Large intestine (tissue), 12 donors: Measurements from ENCODE around the gene RHO. TPM values are rescaled to one million over a fixed set of nuclear protein-coding genes. Genes with fewer than 3 reads are reported as not detected.
A peak's percentile ranks its signal among the peaks of the same experiment; 100 is the strongest.
"Not testable (repeated sequence)": the region's sequence is repeated elsewhere in the genome, so short reads cannot be mapped to it uniquely, and the experiment has no call there.

Experiments
- DNase-seq, 2 donors: peaks; one replicate each; pipeline versions ENCODE4 v3.0.0 to v3.0.0-alpha.2; 2013
- H3K27ac ChIP-seq: one replicate; pipeline ENCODE4 v1.5.1; 2013; ENCODE audit warnings: low read length
- H3K27me3 ChIP-seq: 2 replicates; pipeline ENCODE4 v1.6.1; 2013; ENCODE audit warnings: low read length; ENCODE audit not compliant: control insufficient read depth, insufficient read depth
- H3K36me3 ChIP-seq: 2 replicates; pipeline ENCODE4 v1.6.1; 2013; ENCODE audit warnings: low read length; ENCODE audit not compliant: control insufficient read depth, insufficient read depth
- H3K4me1 ChIP-seq: one replicate; pipeline ENCODE4 v1.6.1; 2013; ENCODE audit warnings: low read length; ENCODE audit not compliant: control insufficient read depth, insufficient read depth
- H3K4me3 ChIP-seq: one replicate; pipeline ENCODE4 v1.5.1; 2013; ENCODE audit warnings: low read length
- H3K9me3 ChIP-seq: one replicate; pipeline ENCODE4 v1.6.1; 2013; ENCODE audit warnings: mild to moderate bottlenecking, low read depth, low read length, moderate library complexity; ENCODE audit not compliant: control insufficient read depth
- WGBS: methylation state at CpG from one replicate; pipeline ENCODE4 v1.1.5; 2013; ENCODE audit warnings: low lambda C conversion rate; ENCODE audit not compliant: insufficient coverage; 5-methylcytosine and 5-hydroxymethylcytosine counted together
- long read RNA-seq, 11 donors: transcript quantifications; one replicate each; lab custom pipeline, GENCODE V29; 2026
- polyA plus RNA-seq: library from polyadenylated mRNA; unstranded; fragments of 120-200 nt; gene quantifications from one replicate; pipeline ENCODE4 v1.2.1, GENCODE V29; 2013

RHO gene
- not detected for polyA plus RNA-seq
- long read RNA-seq, donor 1: 0 reads
- long read RNA-seq, donor 2: 0 reads
- long read RNA-seq, donor 3: 0 reads
- long read RNA-seq, donor 4: 0 reads
- long read RNA-seq, donor 5: 0 reads
- long read RNA-seq, donor 6: 0 reads
- long read RNA-seq, donor 7: 0 reads
- long read RNA-seq, donor 8: 0 reads
- long read RNA-seq, donor 9: 0 reads
- long read RNA-seq, donor 10: 0 reads
- long read RNA-seq, donor 11: 0 reads

DNA sequence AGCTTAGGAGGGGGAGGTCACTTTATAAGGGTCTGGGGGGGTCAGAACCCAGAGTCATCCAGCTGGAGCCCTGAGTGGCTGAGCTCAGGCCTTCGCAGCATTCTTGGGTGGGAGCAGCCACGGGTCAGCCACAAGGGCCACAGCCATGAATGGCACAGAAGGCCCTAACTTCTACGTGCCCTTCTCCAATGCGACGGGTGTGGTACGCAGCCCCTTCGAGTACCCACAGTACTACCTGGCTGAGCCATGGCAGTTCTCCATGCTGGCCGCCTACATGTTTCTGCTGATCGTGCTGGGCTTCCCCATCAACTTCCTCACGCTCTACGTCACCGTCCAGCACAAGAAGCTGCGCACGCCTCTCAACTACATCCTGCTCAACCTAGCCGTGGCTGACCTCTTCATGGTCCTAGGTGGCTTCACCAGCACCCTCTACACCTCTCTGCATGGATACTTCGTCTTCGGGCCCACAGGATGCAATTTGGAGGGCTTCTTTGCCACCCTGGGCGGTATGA lies at the start of gene RHO:
RHO (plus strand) TSS at position 51 of the 512 bp plus-strand sequence; CDS start at position 146, 95 bp downstream.
- WGBS: no CpG with 5 or more reads among the region's 18 CpGs
- DNase-seq: no peak

DNA sequence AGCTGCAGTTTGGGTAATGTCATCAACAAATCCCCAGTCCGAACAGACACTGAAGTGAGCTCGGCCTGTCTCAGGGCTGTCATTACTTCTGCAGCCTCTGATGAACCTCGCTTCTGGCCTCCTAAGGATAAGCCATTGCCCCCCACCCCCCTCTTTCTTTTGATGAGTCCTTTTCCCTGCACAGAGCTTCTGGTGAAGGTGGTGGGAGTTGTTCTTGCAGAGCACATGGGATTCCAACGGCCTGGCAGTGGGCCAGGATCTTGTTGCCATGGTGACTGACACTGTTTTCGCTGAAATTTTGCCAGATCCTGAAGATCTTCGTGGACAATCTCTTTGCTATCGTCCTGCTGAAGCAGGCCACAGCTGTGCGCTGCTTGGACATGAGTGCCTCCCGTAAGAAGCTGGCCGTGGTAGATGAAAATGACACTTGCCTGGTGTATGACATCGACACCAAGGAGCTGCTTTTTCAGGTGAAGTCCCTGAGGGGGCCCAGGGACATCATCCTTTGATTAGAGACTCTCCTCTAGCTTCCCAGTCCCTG lies 47.1 kb upstream of the RHO start:
- WGBS: no CpG with 5 or more reads among the region's 11 CpGs
- peaks cover 78% of the 10 kb centered on the region for H3K36me3 ChIP-seq
- H3K27me3 ChIP-seq, H3K4me3 ChIP-seq, H3K27ac ChIP-seq, H3K9me3 ChIP-seq, H3K4me1 ChIP-seq: not testable (repeated sequence)
- DNase-seq: peak; percentile 21 to 27

More for the DNA sequence above, at the start of gene RHO:
- Histone ChIP-seq H3K4me3 (no peak within 1 kb of the TSS), H3K27me3 (no peaks in the 10 kb centered on the region), H3K27ac (no peak within 1 kb of the TSS), H3K9me3 (no peaks in the 10 kb centered on the region), H3K36me3 (no peaks in the 10 kb centered on the region), H3K4me1 (no peaks in the 10 kb centered on the region)

DNA sequence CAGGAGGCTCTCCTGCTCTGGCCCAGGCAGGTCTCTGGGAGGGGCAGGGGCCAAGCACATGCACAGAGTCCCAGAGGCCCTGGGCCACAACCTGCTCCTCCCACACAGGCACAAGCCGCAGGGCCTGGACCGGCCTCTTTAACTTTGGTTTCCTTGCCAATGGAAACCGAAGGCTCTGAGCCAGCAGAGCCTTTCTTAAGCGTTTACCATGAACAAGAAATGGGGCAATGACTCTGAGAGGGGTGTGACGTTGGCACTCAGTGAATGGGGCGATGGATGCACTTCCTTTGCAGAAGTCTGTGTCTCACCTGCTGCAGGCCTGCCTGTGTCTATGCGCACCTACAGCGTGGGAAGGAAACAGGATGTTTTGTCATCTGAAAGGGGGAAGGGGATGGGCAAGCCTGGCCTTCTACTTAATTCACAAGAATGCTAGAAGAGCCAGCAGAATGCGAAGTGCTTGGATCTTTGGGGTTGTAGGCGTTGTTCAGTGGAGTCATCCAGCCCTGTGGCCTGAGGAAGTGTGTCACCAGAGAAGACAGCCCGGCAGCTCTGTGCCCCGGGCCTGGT lies 46.6 kb upstream of the RHO start:
- no peaks in the 10 kb centered on the region for H3K4me1 ChIP-seq
- no peak overlapping the region for H3K4me3 ChIP-seq
- no CpG with 5 or more reads among the region's 12 CpGs for WGBS
- peaks cover 74% of the 10 kb centered on the region for H3K36me3 ChIP-seq
- DNase-seq: no peak
- H3K27ac ChIP-seq: no peak overlapping the region
- H3K27me3 ChIP-seq: no peaks in the 10 kb centered on the region
- no peaks in the 10 kb centered on the region for H3K9me3 ChIP-seq

DNA sequence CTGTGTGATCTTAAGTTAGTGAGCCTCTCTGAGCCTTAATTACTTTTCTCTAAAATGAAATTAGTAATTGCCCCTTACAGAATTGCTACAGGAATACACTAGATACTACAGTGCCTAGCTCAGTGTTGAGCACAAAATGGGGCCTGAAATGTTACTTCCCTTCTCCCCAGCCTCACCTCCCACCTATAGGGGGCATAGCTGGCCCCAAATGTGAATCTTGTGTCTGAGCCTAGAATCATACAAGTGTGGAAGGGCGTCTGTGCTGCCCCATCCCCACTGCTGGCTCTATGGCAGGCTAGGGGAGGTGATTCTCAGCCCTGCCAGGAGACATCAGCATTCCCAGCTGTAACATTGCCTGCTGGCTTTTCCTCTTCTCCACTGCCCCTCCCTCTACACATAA lies 45.7 kb upstream of the RHO start:
- H3K36me3 ChIP-seq: peaks cover 67% of the 10 kb centered on the region

DNA sequence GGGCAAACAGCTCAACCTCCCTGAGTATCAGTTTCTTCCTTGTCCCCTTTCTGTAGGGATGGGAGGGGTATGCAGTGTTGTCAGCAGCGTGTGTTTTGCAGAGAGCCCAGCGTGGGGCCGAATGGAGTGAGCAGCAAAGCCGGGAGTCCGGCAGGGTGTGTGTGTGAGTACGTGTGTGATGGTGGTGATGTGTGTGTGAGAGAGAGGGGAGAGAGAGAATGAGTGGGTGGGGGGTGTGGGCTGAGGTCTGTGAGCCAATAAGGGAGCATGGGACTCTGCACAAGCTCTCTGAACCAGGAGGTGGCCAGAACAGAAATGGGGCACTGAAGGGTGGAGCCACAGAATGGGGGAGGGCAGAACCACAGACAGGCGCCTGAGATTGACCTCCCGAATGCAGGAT lies 44.6 kb upstream of the RHO start:
- Histone ChIP-seq H3K4me1 (no peaks in the 10 kb centered on the region), H3K36me3 (peaks cover 59% of the 10 kb centered on the region), H3K4me3 (no peak overlapping the region), H3K9me3 (no peaks in the 10 kb centered on the region), H3K27me3 (no peaks in the 10 kb centered on the region), H3K27ac (no peak overlapping the region)
- WGBS: no CpG with 5 or more reads among the region's 8 CpGs
- DNase-seq: no peak

More for the DNA sequence above, 45.7 kb upstream of the RHO start:
- no peak for DNase-seq
- Histone ChIP-seq H3K4me1 (no peaks in the 10 kb centered on the region), H3K27ac (no peak overlapping the region), H3K27me3 (no peaks in the 10 kb centered on the region), H3K9me3 (no peaks in the 10 kb centered on the region), H3K4me3 (no peak overlapping the region)
- WGBS: no CpG with 5 or more reads among the region's 1 CpG

DNA sequence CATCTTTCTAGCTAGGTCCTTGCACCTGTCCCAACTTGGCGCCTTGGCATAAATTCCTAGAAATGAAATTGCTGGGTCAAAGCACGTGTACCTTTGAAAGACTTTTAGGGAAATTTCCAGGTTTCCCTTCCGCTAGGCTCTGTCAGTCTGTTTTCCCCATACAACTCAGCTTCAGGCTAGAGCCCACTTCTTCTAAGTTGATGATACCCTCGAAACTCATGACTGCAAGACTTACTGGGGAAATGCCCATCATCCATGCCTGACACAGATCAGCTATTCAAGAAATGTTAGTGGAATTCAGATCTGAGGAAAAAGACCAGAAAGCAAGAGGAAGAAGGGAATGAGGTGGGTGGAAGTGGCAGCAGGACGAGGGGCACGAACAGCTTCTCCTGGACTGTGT lies 43.3 kb upstream of the RHO start:
- not testable (repeated sequence) for H3K4me3 ChIP-seq, H3K27ac ChIP-seq, H3K9me3 ChIP-seq, H3K4me1 ChIP-seq, DNase-seq, H3K27me3 ChIP-seq
- H3K36me3 ChIP-seq: peaks cover 48% of the 10 kb centered on the region
- no CpG with 5 or more reads among the region's 6 CpGs for WGBS

DNA sequence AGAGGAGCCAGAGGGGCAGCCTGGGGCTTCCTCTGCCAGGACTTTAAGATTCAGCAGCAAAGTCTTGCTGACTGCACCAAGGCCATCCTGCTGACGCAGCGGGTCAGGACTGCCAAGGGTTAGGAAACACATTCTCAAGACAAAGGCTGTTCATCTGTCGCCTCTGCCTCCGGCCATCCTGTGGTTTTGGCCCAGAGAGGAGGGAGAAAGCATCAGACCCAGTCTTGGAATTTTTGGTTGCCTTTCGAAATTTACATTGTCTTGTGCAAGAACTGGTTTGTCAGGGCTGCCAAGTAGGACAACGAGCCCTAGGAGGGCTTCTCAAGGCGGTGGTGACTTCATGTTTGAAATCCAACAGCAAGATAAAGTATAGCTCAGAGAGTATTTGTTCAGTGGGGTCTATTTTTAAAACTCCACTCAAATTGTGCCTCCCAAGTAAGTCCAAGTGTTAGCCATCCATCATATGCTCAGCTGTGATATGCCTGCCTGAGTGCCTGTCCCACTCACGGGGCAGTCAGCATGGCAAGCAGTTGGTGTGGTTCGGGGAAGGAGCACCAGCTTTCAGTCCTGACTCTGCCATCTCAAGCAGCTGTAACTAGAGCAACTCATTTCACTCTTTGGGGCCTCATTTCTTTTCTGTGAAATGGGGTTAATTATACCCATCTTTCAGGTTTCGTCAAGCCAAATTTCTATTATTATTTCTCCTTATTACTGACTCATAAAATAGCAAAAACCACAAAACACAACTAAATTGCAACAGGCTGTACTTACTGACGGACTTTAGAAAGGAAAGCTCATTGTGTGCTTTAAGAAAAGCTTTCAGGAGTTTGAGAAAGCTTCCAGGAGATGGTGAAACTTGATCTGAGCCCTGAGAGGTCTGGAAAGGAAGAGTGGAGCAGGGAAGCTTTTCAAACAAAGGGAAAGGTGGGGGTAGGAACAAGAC lies 42.4 kb upstream of the RHO start:
- peaks cover 2% of the 10 kb centered on the region for H3K4me1 ChIP-seq
- no peak for DNase-seq
- peaks cover 42% of the 10 kb centered on the region for H3K36me3 ChIP-seq
- no peak overlapping the region for H3K4me3 ChIP-seq
- 100% methylated on average over 1 of the region's 11 CpGs for WGBS
- no peaks in the 10 kb centered on the region for H3K9me3 ChIP-seq
- no peaks in the 10 kb centered on the region for H3K27me3 ChIP-seq
- H3K27ac ChIP-seq: no peak overlapping the region

DNA sequence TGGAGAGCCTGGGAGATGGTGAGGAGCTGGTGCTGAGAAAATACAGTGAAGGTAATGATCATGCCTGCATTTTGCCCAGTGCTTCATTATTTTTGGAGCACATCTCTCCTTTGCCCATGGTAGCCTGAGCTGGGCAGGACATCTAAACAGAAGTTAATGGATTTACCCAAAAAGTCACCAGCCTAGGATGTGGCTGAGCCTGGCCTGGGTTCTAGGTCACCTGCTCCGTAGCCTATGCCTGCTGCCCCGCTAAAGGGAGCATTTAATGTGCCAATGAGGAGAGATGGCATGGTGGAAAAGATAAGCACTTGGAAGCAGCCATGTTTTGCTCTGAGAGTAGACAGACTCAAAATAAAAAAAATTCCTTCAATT lies 41.8 kb upstream of the RHO start:
- WGBS: 100% methylated on average over 1 of the region's 2 CpGs
- no peak for DNase-seq
- H3K4me3 ChIP-seq: no peak overlapping the region
- peaks cover 2% of the 10 kb centered on the region for H3K4me1 ChIP-seq
- H3K9me3 ChIP-seq: no peaks in the 10 kb centered on the region
- H3K27me3 ChIP-seq: no peaks in the 10 kb centered on the region
- H3K27ac ChIP-seq: no peak overlapping the region
- peaks cover 41% of the 10 kb centered on the region for H3K36me3 ChIP-seq

DNA sequence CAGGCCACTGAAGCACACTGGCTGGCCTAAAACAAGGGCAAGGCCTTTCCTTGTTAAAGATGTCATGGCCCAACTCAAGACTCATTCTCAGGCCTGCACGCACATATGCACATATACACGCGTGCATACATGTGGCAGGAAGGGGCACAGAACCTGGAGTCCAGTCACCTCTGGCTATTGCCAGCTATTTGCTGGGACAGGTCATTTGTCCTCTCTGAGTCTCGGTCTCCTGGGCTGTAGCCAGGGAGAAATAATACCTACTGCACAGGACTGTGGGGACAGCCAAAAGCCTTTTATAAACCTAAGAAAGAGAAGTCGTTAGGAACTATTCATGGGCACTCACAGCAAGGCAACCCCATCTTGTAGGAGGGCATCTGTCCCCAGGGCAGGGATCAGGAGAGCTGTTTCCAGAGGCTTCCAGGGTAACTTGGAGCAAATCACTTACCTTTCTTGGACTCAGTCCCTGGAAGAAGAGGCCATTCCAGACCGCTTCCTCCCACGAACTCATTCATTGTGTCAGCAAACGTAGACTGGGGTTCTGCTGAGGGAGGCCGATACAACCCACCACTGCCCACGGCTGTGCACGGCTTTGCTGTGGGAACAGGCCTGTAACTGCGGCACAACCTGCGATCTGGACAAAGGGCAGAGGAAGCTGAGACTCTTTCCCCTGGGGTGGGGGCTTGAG lies 41.1 kb upstream of the RHO start:
- no peak for DNase-seq
- H3K27me3 ChIP-seq: no peaks in the 10 kb centered on the region
- no CpG with 5 or more reads among the region's 13 CpGs for WGBS
- no peak overlapping the region for H3K27ac ChIP-seq
- peaks cover 41% of the 10 kb centered on the region for H3K36me3 ChIP-seq
- H3K4me1 ChIP-seq: peaks cover 2% of the 10 kb centered on the region
- no peak overlapping the region for H3K4me3 ChIP-seq
- no peaks in the 10 kb centered on the region for H3K9me3 ChIP-seq

DNA sequence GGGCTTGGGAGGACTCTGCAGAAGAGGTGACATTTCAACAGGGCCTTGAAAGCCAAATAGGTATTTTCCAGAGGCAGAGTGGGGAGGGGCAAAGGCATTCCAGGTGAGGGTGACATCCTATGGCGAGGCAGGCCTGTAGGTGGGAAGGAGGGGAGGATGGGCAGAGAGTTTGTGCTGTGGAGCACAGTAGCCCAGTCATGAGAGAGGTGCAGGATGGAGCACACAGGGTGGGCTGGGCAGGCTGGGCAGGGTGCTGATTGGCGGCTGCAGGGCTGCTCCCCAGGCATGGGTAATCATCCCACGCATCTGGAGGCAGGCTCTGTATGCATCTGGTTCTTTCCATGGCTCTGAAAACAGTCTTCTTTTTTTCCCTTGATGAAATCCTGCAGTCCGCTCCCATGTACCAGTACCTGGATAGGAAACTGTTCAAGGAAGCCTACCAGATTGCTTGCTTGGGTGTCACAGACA lies 40.5 kb upstream of the RHO start:
- no CpG with 5 or more reads among the region's 4 CpGs for WGBS
- H3K9me3 ChIP-seq, H3K27me3 ChIP-seq, H3K4me3 ChIP-seq, H3K4me1 ChIP-seq, DNase-seq, H3K27ac ChIP-seq: not testable (repeated sequence)
- peaks cover 40% of the 10 kb centered on the region for H3K36me3 ChIP-seq
